IgD-negative memory B cell (primary cell): Measurements from ENCODE around the gene UTP4. TPM values are rescaled to one million over a fixed set of nuclear protein-coding genes. Genes with fewer than 3 reads are reported as not detected.

ENCODE experiments used
- H3K27ac Mint-ChIP-seq, 3 donors: one replicate each; pipeline ENCODE4 v1.8.0; 2020 to 2022; ENCODE audit warnings: mild to moderate bottlenecking in 3 of 3, mixed read lengths in 3 of 3, moderate library complexity in 1 of 3
- H3K27me3 Mint-ChIP-seq: one replicate; pipeline ENCODE4 v1.8.0; 2021; ENCODE audit warnings: mixed read lengths
- H3K36me3 Mint-ChIP-seq: one replicate; pipeline ENCODE4 v1.8.0; 2020; ENCODE audit warnings: mild to moderate bottlenecking, mixed read lengths
- H3K4me1 Mint-ChIP-seq, 3 donors: one replicate each; pipeline ENCODE4 v1.8.0; 2020 to 2022; ENCODE audit warnings: mixed read lengths in 3 of 3, mild to moderate bottlenecking in 1 of 3
- H3K4me3 Mint-ChIP-seq, 4 donors: one replicate each; pipeline ENCODE4 v1.8.0; 2020 to 2022; ENCODE audit warnings: mild to moderate bottlenecking in 4 of 4, mixed read lengths in 4 of 4, moderate library complexity in 3 of 4
- H3K9me3 Mint-ChIP-seq, 3 donors: one replicate each; pipeline ENCODE4 v1.8.0; 2020 to 2021; ENCODE audit warnings: mixed read lengths in 3 of 3, mild to moderate bottlenecking in 1 of 3
- polyA plus RNA-seq: library from polyadenylated mRNA; unstranded; fragments of 300-500 nt; fragmentation: Illumina TruSeq; gene quantifications from one replicate; pipeline ENCODE4 v1.2.3, GENCODE V29; 2021

Gene UTP4
- polyA plus RNA-seq, 1 donor from 2014 or later = 55.0 TPM

GRCh38 chr16:69190046-69190588 is 57.7 kb downstream of the UTP4 start:
- H3K36me3 Mint-ChIP-seq = peaks cover 7% of the 10 kb centered on the region
- no peaks in the 10 kb centered on the region for H3K9me3 Mint-ChIP-seq
- H3K4me3 Mint-ChIP-seq = peak overlapping the region in 1 of 4 donors; percentile 62

DNA sequence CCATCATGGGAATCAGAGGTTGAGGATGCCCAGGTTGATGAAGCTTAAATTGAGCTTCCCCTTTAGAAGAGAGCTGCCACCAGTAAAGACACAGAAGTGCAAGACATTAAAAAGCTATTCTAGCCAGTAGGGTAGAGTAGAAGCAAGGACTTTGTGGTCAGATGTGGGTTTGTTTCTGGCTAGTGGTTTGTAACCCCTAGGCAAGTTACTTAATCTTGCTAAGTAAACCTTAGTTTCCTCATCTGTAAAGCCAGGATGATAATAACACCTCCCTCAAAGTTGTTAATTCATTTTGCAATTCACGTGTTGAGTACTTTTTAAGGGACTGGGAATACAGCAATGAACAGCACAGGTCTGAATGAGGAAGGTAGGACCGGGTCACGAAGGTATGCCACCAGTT is 58.1 kb downstream of the UTP4 start:
- H3K4me1 Mint-ChIP-seq = peaks cover 16 to 22% (median 21%) of the 10 kb centered on the region in 3 donors
- H3K27ac Mint-ChIP-seq = no peak overlapping the region
- peaks cover 7% of the 10 kb centered on the region for H3K36me3 Mint-ChIP-seq
- H3K27me3 Mint-ChIP-seq = no peaks in the 10 kb centered on the region
- no peaks in the 10 kb centered on the region for H3K9me3 Mint-ChIP-seq
- H3K4me3 Mint-ChIP-seq = peak overlapping the region in 1 of 4 donors; percentile 62

More at GRCh38 chr16:69190046-69190588, 57.7 kb downstream of the UTP4 start:
- Mint-ChIP-seq H3K27ac (no peak overlapping the region), H3K27me3 (no peaks in the 10 kb centered on the region), H3K4me1 (peaks cover 16 to 22% (median 21%) of the 10 kb centered on the region in 3 donors)

DNA sequence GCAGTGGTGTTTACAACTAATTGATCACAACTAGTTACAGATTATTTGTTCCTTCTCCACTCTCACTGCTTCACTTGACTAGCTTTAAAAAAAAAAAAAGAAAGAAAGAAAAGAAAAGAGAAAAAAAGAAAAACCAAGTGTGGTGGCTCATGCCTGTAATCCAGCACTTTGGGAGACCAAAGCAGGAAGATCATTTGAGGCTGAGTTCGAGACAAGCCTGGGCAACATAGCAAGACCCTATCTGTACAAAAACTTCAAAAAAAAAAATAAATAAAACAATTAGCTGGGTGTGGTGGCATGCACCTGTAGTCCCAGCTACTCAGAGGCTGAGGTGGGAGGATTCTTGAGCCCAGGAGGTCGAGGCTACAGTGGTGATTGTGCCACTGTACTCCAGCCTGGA is 58.7 kb downstream of the UTP4 start:
- Mint-ChIP-seq H3K4me3 (no peak overlapping the region), H3K4me1 (peaks cover 16 to 22% (median 21%) of the 10 kb centered on the region in 3 donors), H3K27ac (no peak overlapping the region)

GRCh38 chr16:69193855-69194254 is 61.4 kb downstream of the UTP4 start:
- H3K9me3 Mint-ChIP-seq = no peaks in the 10 kb centered on the region
- H3K27me3 Mint-ChIP-seq = no peaks in the 10 kb centered on the region
- no peak overlapping the region for H3K4me3 Mint-ChIP-seq
- H3K4me1 Mint-ChIP-seq = peaks cover 3 to 8% (median 7%) of the 10 kb centered on the region in 3 donors
- no peak overlapping the region for H3K27ac Mint-ChIP-seq
- H3K36me3 Mint-ChIP-seq = peaks cover 9% of the 10 kb centered on the region

More for the DNA sequence above, 58.7 kb downstream of the UTP4 start:
- Mint-ChIP-seq H3K27me3 (no peaks in the 10 kb centered on the region), H3K9me3 (no peaks in the 10 kb centered on the region), H3K36me3 (peaks cover 7% of the 10 kb centered on the region)

- Mint-ChIP-seq H3K27me3 (no peaks in the 10 kb centered on the region), H3K27ac (peak overlapping the region in 1 of 3 donors; percentile 74), H3K9me3 (no peaks in the 10 kb centered on the region), H3K4me3 (no peak overlapping the region), H3K4me1 (peaks cover 3 to 8% (median 7%) of the 10 kb centered on the region in 3 donors), H3K36me3 (peaks cover 9% of the 10 kb centered on the region)
Measured at GRCh38 chr16:69194488-69194887, 62.0 kb downstream of the UTP4 start.

- H3K27ac Mint-ChIP-seq = no peak overlapping the region
- H3K4me3 Mint-ChIP-seq = no peak overlapping the region
- H3K9me3 Mint-ChIP-seq = no peaks in the 10 kb centered on the region
- H3K36me3 Mint-ChIP-seq = peaks cover 9% of the 10 kb centered on the region
- peaks cover 3 to 7% (median 6%) of the 10 kb centered on the region in 3 donors for H3K4me1 Mint-ChIP-seq
- no peaks in the 10 kb centered on the region for H3K27me3 Mint-ChIP-seq
Measured at GRCh38 chr16:69195369-69196029, 63.0 kb downstream of the UTP4 start.

DNA sequence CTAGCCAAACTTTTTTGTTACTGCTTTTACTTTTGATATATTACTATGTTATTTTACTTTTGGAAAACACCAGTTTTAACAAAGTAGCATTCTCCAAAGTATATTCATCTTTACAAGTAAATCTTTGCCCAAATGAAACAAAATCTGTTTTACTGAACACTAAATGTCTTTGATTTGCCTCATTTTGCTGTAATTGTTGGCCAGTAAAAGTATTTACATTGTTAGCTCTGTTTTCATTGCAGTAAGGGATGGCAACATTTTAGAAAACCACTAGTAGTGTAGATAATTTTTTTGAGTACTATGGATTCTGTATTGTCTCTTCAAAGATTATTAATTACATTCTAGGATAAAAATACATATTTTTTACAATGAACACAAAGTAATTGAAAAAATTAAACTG is 65.1 kb downstream of the UTP4 start:
- peaks cover 2 to 6% (median 3%) of the 10 kb centered on the region in 3 donors for H3K4me1 Mint-ChIP-seq
- H3K36me3 Mint-ChIP-seq = peaks cover 2% of the 10 kb centered on the region
- no peak overlapping the region for H3K4me3 Mint-ChIP-seq
- H3K27ac Mint-ChIP-seq = no peak overlapping the region
- H3K27me3 Mint-ChIP-seq = no peaks in the 10 kb centered on the region
- H3K9me3 Mint-ChIP-seq = no peaks in the 10 kb centered on the region

DNA sequence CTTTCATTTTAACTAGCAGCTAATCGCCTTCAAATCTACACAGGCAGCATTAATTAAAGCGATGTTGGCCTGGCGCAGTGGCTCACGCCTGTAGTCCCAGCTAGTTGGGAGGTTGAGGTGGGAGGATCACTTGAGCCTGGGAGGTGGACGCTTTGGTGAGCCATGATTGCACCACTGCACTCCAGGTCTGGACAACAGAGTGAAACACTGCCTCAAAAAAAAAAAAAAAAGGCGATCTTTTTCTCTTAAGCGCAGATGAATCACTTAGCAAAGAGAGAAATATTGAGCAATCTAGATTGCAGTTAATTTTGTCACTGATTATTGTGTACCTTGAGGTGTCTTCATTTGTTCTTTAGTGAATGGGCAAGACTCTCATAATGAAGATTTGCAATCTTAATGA is 66.9 kb downstream of the UTP4 start:
- H3K36me3 Mint-ChIP-seq = peaks cover 2% of the 10 kb centered on the region
- no peaks in the 10 kb centered on the region for H3K9me3 Mint-ChIP-seq
- no peak overlapping the region for H3K27ac Mint-ChIP-seq
- H3K4me1 Mint-ChIP-seq = peaks cover 0 to 8% (median 6%) of the 10 kb centered on the region in 3 donors
- H3K27me3 Mint-ChIP-seq = no peaks in the 10 kb centered on the region
- H3K4me3 Mint-ChIP-seq = no peak overlapping the region

DNA sequence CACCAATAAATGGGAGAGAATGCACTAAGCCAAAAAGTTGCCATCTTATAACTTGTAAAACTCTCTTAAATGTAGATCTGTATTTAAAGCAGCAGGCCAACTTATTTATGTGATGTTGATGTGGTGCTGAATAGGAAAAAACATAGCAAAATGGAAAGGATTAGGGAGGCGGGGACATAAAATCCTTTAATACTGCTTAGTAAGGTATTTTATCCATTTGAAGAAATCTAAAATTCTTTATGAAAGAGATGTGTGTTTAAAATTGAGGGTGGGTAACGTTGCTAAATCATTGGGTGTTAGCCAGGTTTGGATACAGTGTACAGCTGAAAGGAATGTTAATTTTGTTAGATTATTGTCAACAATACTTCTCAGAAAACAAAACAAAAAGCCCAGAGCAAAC is 68.8 kb downstream of the UTP4 start:
- Mint-ChIP-seq H3K4me1 (peaks cover 5 to 15% (median 9%) of the 10 kb centered on the region in 3 donors), H3K27me3 (no peaks in the 10 kb centered on the region), H3K4me3 (no peak overlapping the region), H3K9me3 (no peaks in the 10 kb centered on the region), H3K27ac (peak overlapping the region in 1 of 3 donors; percentile 2), H3K36me3 (peaks cover 2% of the 10 kb centered on the region)

- Mint-ChIP-seq H3K27me3 (no peaks in the 10 kb centered on the region), H3K4me3 (no peak overlapping the region), H3K27ac (no peak overlapping the region), H3K4me1 (peaks cover 5 to 15% (median 9%) of the 10 kb centered on the region in 3 donors), H3K9me3 (no peaks in the 10 kb centered on the region), H3K36me3 (peaks cover 2% of the 10 kb centered on the region)
Measured at GRCh38 chr16:69201787-69202186, 69.3 kb downstream of the UTP4 start.

DNA sequence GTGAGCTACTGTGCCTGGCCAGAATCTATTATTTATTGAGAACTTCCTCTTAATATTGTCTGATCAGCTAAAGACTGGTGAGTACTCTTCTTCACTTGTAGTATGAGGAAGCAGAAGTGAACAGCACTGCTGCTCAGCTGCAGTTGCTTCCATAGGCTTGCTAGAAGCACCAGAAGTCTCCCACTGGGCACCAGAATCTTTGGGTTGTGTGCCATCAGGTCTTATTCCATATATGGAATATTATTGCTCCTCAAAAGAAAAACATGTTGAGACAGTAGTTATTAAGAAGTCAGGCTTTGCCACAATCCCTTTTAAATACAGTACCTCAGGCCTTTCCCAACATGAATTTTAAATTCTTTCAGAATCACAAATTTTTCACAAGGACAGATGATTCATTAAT is 71.7 kb downstream of the UTP4 start:
- H3K27ac Mint-ChIP-seq = no peak overlapping the region
- peaks cover 5 to 15% (median 7%) of the 10 kb centered on the region in 3 donors for H3K4me1 Mint-ChIP-seq
- H3K4me3 Mint-ChIP-seq = no peak overlapping the region
- H3K36me3 Mint-ChIP-seq = peaks cover 2% of the 10 kb centered on the region
- H3K27me3 Mint-ChIP-seq = no peaks in the 10 kb centered on the region
- H3K9me3 Mint-ChIP-seq = no peaks in the 10 kb centered on the region

DNA sequence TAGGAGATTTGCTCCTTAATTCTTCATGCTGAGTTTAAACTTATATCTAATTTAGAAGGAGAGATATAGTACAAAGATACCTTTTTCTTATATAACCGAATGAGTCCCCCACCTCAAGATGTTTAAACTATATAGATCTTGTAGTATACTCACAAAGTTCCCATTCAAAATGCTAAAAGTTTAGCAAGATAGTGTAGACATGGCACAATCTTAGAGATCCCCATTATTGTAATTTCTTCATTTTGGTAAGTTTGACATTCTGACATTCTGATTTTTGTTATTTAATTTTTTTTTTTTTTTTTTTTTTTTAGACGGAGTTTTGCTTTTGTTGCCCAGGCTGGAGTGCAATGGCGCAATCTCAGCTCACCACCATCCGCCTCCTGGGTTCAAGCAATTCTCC is 77.3 kb downstream of the UTP4 start:
- H3K36me3 Mint-ChIP-seq = peaks cover 2% of the 10 kb centered on the region
- H3K4me1 Mint-ChIP-seq = peaks cover 0 to 4% (median 2%) of the 10 kb centered on the region in 3 donors
- H3K27ac Mint-ChIP-seq = no peak overlapping the region
- H3K27me3 Mint-ChIP-seq = no peaks in the 10 kb centered on the region
- H3K4me3 Mint-ChIP-seq = no peak overlapping the region
- H3K9me3 Mint-ChIP-seq = no peaks in the 10 kb centered on the region

- H3K27me3 Mint-ChIP-seq = no peaks in the 10 kb centered on the region
- no peak overlapping the region for H3K4me3 Mint-ChIP-seq
- peaks cover 0 to 7% (median 0%) of the 10 kb centered on the region in 3 donors for H3K4me1 Mint-ChIP-seq
- no peaks in the 10 kb centered on the region for H3K36me3 Mint-ChIP-seq
- H3K27ac Mint-ChIP-seq = no peak overlapping the region
- no peaks in the 10 kb centered on the region for H3K9me3 Mint-ChIP-seq
Measured at GRCh38 chr16:69217433-69217832, 85.0 kb downstream of the UTP4 start.
